Common myeloid progenitor, CD34-positive (primary cell): Measurements from ENCODE around the gene SLC16A7.
A peak's percentile ranks its signal among the peaks of the same experiment; 100 is the strongest.
"Not testable (repeated sequence)": the region's sequence is repeated elsewhere in the genome, so short reads cannot be mapped to it uniquely, and the experiment has no call there.

Experiments used
- CTCF ChIA-PET: fragments of 350-600 bp; sonication (Branson Sonifier 250); formaldehyde crosslinking; loops from one replicate; lab custom pipeline; 2021; ENCODE audit warnings: antibody characterized with exemption; lab: Charles Lee
- POLR2A ChIA-PET: fragments of 350-600 bp; sonication (Branson Sonifier 250); formaldehyde crosslinking; loops from one replicate; lab custom pipeline; 2021; ENCODE audit warnings: antibody characterized with exemption; lab: Charles Lee
- DNase-seq, 3 donors: peaks; one replicate each; pipeline versions ENCODE4 v3.0.0 to v3.0.0-alpha.2; 2013
- H3K27ac ChIP-seq, 2 experiments: 1 replicate in 1 of 2; 2 replicates in 1 of 2; pipeline ENCODE4 v1.7.0; 2013; ENCODE audit warnings: inconsistent platforms in 2 of 2, low read length in 2 of 2, mild to moderate bottlenecking in 2 of 2, low read depth in 1 of 2, moderate library complexity in 1 of 2; ENCODE audit not compliant: severe bottlenecking in 2 of 2, insufficient read depth in 1 of 2, poor library complexity in 1 of 2
- H3K27me3 ChIP-seq, 5 experiments: replicated peaks in 2 of 5; 1 replicate in 3 of 5; 2 replicates in 2 of 5; pipeline versions ENCODE4 v1.6.1 to v1.7.0; 2013; ENCODE audit warnings: low read length in 4 of 5, mild to moderate bottlenecking in 2 of 5, moderate library complexity in 2 of 5, inconsistent platforms in 1 of 5; ENCODE audit not compliant: insufficient read depth in 5 of 5, control insufficient read depth in 4 of 5
- H3K36me3 ChIP-seq, 4 experiments: 1 replicate in 2 of 4; 2 replicates in 2 of 4; pipeline versions ENCODE4 v1.6.1 to v1.7.0; 2013; ENCODE audit warnings: low read length in 3 of 4, control low read depth in 1 of 4, mild to moderate bottlenecking in 1 of 4; ENCODE audit not compliant: control insufficient read depth in 4 of 4, insufficient read depth in 4 of 4
- H3K4me1 ChIP-seq, 4 experiments: 1 replicate in 3 of 4; 2 replicates in 1 of 4; pipeline versions ENCODE4 v1.6.1 to v1.7.1; 2013; ENCODE audit warnings: low read length in 3 of 4, mild to moderate bottlenecking in 3 of 4, control low read depth in 1 of 4, inconsistent platforms in 1 of 4, moderate library complexity in 1 of 4; ENCODE audit not compliant: control insufficient read depth in 4 of 4, insufficient read depth in 4 of 4; ENCODE audit errors: control extremely low read depth in 1 of 4
- H3K4me3 ChIP-seq, 7 experiments: 1 replicate in 4 of 7; 2 replicates in 3 of 7; pipeline versions ENCODE4 v1.5.1 to v1.7.0; 2013; ENCODE audit warnings: mild to moderate bottlenecking in 7 of 7, low read length in 6 of 7, moderate library complexity in 6 of 7, inconsistent platforms in 2 of 7, low read depth in 2 of 7, control low read depth in 1 of 7; ENCODE audit not compliant: insufficient read depth in 4 of 7, control insufficient read depth in 1 of 7; ENCODE audit errors: extremely low read depth in 1 of 7
- H3K9me3 ChIP-seq, 5 experiments: 1 replicate in 4 of 5; 2 replicates in 1 of 5; pipeline versions ENCODE4 v1.6.1 to v1.7.1; 2013; ENCODE audit warnings: low read length in 4 of 5, mild to moderate bottlenecking in 2 of 5, inconsistent platforms in 1 of 5, low read depth in 1 of 5, moderate library complexity in 1 of 5; ENCODE audit not compliant: control insufficient read depth in 4 of 5, insufficient read depth in 2 of 5; ENCODE audit errors: control extremely low read depth in 1 of 5
- WGBS: methylation state at CpG from one replicate; pipeline ENCODE4 v1.1.5; 2013; ENCODE audit not compliant: insufficient coverage; 5-methylcytosine and 5-hydroxymethylcytosine counted together

Gene SLC16A7

GRCh38 chr12:59737725-59738463 lies 142.1 kb downstream of the SLC16A7 start:
- Histone ChIP-seq H3K4me3 (peak overlapping the region in 4 of 7 experiments; percentile 33 to 73 (median 44)), H3K27ac (peak overlapping the region; percentile 6 to 73), H3K27me3 (no peaks in the 10 kb centered on the region), H3K4me1 (peaks cover 0 to 26% (median 6%) of the 10 kb centered on the region in 4 experiments), H3K9me3 (no peaks in the 10 kb centered on the region), H3K36me3 (peaks cover 3 to 9% (median 6%) of the 10 kb centered on the region in 4 experiments)
- WGBS, result no CpG with 5 or more reads among the region's 3 CpGs
- ChIA-PET CTCF (interaction anchor here (0.6 kb wide), 1 partner anchor 13 kb away, joined by 3 read pairs; no protein-coding TSS in a partner anchor), POLR2A (no interaction called here)
- DNase-seq, result peak in 2 of 3 donors; percentile 62 to 75

- POLR2A ChIA-PET, result no interaction called here
- Histone ChIP-seq H3K27ac (no peak overlapping the region), H3K36me3 (peaks cover 0 to 7% (median 3%) of the 10 kb centered on the region in 4 experiments), H3K9me3 (no peaks in the 10 kb centered on the region), H3K4me1 (peaks cover 0 to 8% (median 0%) of the 10 kb centered on the region in 4 experiments), H3K27me3 (no peaks in the 10 kb centered on the region), H3K4me3 (no peak overlapping the region)
- CTCF ChIA-PET, result no interaction called here
- WGBS, result no CpG with 5 or more reads among the region's 1 CpG
- DNase-seq, result no peak
These were observed 147.0 kb downstream of the SLC16A7 start for GRCh38 chr12:59742841-59743240.

- Histone ChIP-seq H3K9me3 (peaks cover 0 to 8% (median 0%) of the 10 kb centered on the region in 5 experiments), H3K27me3 (no peaks in the 10 kb centered on the region), H3K4me1 (peaks cover 0 to 3% (median 0%) of the 10 kb centered on the region in 4 experiments), H3K27ac (no peak overlapping the region), H3K4me3 (no peak overlapping the region), H3K36me3 (peaks cover 0 to 13% (median 3%) of the 10 kb centered on the region in 4 experiments)
- ChIA-PET POLR2A (no interaction called here), CTCF (no interaction called here)
- no peak for DNase-seq
- WGBS, result 96% methylated on average over 8 of the region's 8 CpGs
These were observed 148.7 kb downstream of the SLC16A7 start for GRCh38 chr12:59744564-59744963.

- H3K4me1 ChIP-seq, H3K4me3 ChIP-seq, POLR2A ChIA-PET, H3K36me3 ChIP-seq, DNase-seq, H3K27me3 ChIP-seq, H3K9me3 ChIP-seq, H3K27ac ChIP-seq: not testable (repeated sequence)
- CTCF ChIA-PET, result interaction anchor here (0.6 kb wide), 1 partner anchor 13 kb away, joined by 3 read pairs; no protein-coding TSS in a partner anchor
- over 99% methylated on average over 18 of the region's 19 CpGs for WGBS
These were observed 155.3 kb downstream of the SLC16A7 start for GRCh38 chr12:59751091-59751490.

- H3K27me3 ChIP-seq, result no peaks in the 10 kb centered on the region
- peaks cover 0 to 2% (median 0%) of the 10 kb centered on the region in 5 experiments for H3K9me3 ChIP-seq
- H3K4me3 ChIP-seq, result no peak overlapping the region
- DNase-seq, result no peak
- H3K27ac ChIP-seq, result no peak overlapping the region
- no peaks in the 10 kb centered on the region for H3K4me1 ChIP-seq
- no peaks in the 10 kb centered on the region for H3K36me3 ChIP-seq
- CTCF ChIA-PET, result no interaction called here
- POLR2A ChIA-PET, result no interaction called here
These were observed 165.7 kb downstream of the SLC16A7 start for GRCh38 chr12:59761542-59761941.

- H3K36me3 ChIP-seq, result peaks cover 0 to 7% (median 2%) of the 10 kb centered on the region in 4 experiments
- no peaks in the 10 kb centered on the region for H3K27me3 ChIP-seq
- DNase-seq, result no peak
- peaks cover 2 to 8% (median 4%) of the 10 kb centered on the region in 5 experiments for H3K9me3 ChIP-seq
- CTCF ChIA-PET, result no interaction called here
- H3K4me1 ChIP-seq, result no peaks in the 10 kb centered on the region
- H3K27ac ChIP-seq, result no peak overlapping the region
- POLR2A ChIA-PET, result no interaction called here
- no peak overlapping the region for H3K4me3 ChIP-seq
These were observed 168.0 kb downstream of the SLC16A7 start for GRCh38 chr12:59763835-59764234.

- H3K9me3 ChIP-seq, result peaks cover 0 to 8% (median 4%) of the 10 kb centered on the region in 5 experiments
- no peaks in the 10 kb centered on the region for H3K4me1 ChIP-seq
- WGBS, result 100% methylated on average over 2 of the region's 3 CpGs
- DNase-seq, result no peak
- peaks cover 0 to 7% (median 3%) of the 10 kb centered on the region in 4 experiments for H3K36me3 ChIP-seq
- H3K4me3 ChIP-seq, result no peak overlapping the region
- ChIA-PET CTCF (no interaction called here), POLR2A (no interaction called here)
- no peak overlapping the region for H3K27ac ChIP-seq
- no peaks in the 10 kb centered on the region for H3K27me3 ChIP-seq
These were observed 172.2 kb downstream of the SLC16A7 start for GRCh38 chr12:59768031-59768430.
